D721Med (cell line): ENCODE data around the gene INPP4A.

Experiments
- DNase-seq: peaks from one replicate; pipeline ENCODE4 v3.0.0; 2011; ENCODE audit warnings: low spot score; ENCODE audit not compliant: insufficient read length
- FAIRE-seq: peaks from 2 replicates; lab custom pipeline; 2011; peaks lifted over from hg19 to GRCh38; lab: Jason Lieb, UNC
- TF ChIP-seq, protein P1 (sequence below): IDR thresholded peaks from 2 replicates; pipeline ENCODE4 v1.5.1; 2012; ENCODE audit warnings: mild to moderate bottlenecking, control low read depth; ENCODE audit not compliant: insufficient read depth; ENCODE audit errors: missing control alignments

The INPP4A gene

DNA sequence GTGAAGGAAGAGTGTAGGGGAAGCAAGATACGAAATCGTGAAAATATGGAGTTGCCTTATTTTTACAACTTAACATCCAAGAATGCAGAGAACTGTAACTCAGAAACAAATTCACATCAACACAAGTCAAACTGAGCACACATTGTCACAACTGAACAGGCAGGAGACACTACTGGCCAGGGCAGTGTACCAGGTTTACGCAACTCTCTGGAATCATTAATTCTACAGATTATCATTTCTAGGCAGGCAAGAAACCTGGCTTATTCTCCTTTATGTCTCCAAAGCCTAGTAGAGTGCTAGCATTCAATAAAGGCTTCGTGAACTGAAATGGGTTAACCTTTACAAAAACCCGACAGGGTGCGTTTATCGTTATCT lies 163.1 kb downstream of the INPP4A start:
- DNase-seq (no peak), FAIRE-seq (no peak)
- TF ChIP-seq, protein P1, sequence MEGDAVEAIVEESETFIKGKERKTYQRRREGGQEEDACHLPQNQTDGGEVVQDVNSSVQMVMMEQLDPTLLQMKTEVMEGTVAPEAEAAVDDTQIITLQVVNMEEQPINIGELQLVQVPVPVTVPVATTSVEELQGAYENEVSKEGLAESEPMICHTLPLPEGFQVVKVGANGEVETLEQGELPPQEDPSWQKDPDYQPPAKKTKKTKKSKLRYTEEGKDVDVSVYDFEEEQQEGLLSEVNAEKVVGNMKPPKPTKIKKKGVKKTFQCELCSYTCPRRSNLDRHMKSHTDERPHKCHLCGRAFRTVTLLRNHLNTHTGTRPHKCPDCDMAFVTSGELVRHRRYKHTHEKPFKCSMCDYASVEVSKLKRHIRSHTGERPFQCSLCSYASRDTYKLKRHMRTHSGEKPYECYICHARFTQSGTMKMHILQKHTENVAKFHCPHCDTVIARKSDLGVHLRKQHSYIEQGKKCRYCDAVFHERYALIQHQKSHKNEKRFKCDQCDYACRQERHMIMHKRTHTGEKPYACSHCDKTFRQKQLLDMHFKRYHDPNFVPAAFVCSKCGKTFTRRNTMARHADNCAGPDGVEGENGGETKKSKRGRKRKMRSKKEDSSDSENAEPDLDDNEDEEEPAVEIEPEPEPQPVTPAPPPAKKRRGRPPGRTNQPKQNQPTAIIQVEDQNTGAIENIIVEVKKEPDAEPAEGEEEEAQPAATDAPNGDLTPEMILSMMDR: no peak

DNA sequence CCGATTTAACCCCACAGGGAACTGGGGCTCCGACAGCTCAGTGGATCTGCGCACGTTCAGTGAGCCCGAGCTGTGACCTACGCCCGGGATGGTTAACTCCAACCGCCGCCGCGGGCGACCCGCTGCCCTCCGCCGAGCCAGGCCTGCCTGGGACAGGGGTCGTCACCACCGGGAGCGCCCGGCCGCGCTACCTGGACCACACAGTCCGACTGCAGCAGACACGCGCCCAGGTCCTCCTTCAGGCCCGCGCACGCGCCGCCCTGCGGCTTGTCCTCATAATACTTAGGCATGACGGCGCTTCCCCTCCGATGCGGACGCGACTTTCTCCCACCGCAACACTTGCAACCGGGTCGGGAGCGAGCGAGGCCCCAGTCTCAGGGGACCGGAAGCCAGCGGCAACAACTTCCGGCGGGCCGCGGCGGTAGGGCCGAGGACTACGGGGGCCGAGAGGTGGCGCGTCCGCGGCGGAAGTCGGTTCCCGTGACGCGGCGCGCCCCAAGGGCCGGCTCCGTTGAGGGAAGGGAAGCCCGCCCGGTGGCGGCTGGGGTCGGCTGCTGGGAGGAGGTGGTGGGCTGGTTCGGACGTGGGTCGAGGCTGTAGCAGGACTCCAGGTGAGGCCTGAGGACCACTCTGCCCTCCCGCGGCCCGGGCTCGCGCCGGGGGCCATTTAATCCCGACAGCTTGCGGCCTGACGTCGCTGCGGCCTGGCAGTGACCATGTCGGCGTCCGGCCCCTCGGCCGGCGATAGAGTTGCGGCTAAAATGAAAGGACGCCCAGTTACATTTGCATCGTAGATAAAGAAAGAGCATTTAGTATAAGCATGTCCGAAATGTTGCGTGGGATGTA lies 163.7 kb downstream of the INPP4A start, which contains the start of the genes COA5 and UNC50:
Gene COA5, minus strand, starts transcription at position 397 of the 846 bp plus-strand sequence. Its CDS starts 107 bp downstream, at position 290.
Gene UNC50, plus strand, starts transcription at position 474 of the 846 bp plus-strand sequence. CDS start 1,171 bp downstream, outside the sequence.
- TF ChIP-seq, protein P1: no peak
- FAIRE-seq: no peak
- DNase-seq: peak; percentile 94

DNA sequence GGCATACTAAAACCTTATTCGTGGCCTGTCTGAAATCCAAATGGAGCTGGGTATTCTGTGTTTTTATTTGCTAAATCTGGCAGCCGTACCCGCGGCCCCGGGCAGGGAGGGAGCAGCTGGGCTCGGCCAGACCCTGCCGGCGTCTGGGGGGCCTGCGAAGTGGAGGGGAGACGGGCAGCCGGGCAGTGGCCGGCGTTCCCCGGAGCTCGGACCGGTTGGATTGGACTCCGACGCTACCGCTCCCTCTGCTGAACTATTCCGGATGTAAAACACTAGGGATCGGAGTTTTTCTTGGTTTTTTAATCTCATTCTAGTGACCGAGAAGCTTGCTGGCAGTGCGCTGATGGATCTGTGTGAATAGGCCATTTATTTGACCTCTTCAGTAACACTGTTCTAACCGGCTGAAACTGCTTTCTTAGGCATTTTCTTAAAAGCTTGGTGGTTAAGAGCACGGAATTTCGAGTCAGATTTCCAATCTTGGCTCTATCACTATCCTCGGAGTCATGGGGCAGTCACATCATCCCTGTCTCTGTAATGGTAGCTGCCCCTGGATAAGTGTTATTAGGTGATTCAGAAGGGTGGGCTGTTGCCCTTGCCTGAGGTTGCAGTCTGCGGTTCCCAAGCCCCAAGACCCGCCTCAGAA lies 164.4 kb downstream of the INPP4A start:
- no peak for DNase-seq
- FAIRE-seq: no peak

DNA sequence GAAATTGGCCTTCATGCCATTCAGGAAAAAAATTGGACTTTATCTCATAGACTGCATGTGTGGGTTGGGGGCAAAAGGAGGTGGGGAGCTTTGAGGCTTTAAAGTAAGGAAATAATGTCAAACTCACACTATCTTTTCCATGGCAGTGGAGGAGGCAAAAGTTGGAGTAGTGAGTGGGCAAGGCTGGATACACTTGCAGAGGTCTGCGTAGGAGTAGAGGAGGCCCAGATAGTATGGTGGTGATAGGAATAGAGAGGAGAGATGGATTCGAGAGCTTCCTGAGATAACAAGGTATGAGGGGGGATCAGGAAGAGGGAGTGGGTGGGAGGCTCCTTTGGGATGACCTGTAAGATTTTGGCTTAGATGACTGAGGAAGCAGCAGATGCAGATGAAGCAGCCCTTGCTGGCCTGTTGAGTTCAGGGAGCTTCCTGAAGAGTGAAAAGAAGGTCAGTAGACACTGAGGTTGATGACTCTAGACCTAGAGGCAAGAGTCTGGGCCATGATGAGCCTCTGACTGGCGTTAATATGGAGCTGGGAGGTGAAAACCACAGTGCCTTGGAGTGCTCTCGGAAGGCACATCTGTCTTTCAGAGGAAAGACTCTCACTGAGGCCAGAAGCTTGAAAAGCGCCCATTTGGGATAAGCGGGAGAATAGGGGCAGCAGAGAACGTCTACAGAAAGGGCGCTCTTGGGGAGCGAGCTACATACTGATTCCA lies 169.5 kb downstream of the INPP4A start:
- DNase-seq (no peak), FAIRE-seq (no peak)
- TF ChIP-seq, protein P1: no peak

More for the DNA sequence above, 164.4 kb downstream of the INPP4A start:
- TF ChIP-seq, protein P1: no peak

DNA sequence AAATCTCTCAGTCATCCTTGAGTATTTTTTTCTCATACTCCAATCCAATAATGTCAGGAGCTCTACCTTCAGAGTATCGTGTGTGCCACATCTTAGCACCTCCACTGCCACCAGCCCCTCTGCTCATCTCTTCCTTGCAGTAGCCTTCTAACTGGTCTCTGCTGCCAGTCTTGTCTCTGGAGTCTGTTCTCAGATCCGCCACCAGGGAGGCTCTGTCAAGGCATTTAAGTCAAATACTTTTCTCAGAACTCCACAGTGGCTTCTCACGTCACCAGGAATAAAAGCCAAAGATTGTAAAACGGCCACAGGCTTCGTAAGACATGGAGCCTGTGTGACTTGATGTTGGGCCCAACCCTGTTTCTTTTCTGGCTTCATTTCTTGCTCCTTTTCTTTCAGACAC lies 170.8 kb downstream of the INPP4A start:
- TF ChIP-seq, protein P1: no peak
- FAIRE-seq (no peak), DNase-seq (no peak)

DNA sequence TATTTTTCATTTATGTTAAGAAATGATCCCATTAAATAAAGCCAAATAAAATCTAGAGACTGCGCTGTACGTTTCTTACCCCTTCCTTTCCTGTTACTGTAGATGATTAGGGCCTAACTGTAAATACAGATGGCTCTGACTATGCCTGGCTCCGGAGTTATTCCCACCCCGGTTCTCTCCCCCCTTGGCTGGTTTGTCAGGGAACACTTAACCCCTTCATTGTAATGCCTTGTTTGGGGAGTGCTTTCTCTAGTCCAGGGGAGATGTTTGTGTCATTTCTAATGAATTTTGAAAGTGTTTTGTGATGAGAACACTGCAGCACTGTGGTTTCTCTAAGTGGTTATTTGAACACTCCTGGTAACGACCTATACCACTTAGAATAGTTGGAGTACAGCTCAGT lies 172.5 kb downstream of the INPP4A start:
- DNase-seq: no peak
- TF ChIP-seq, protein P1: no peak
- FAIRE-seq: no peak
